ENCODE measurements around the gene IFNA10.
"Not testable (repeated sequence)": the region's sequence is repeated elsewhere in the genome, so short reads cannot be mapped to it uniquely, and the experiment has no call there.

DNA sequence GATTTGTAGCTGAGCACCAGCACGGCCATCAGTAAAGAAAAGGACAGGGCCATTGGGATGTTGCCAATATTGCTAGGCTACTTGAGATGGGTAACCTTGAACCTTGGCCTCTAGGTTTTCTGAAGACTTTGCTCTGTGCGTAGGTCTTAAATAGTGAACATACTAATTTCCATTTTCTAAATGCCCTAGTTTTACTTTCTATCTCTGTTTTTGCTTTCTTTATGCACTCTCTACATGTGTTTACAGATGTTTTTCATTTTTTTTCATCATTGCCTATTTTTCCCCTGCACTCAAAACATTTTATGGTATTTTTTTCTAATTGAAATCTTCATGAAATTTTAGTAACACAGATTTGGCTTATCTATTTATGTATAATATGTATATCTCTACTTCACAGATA, 40.4 kb downstream of the IFNA10 start, which contains the start of gene IFNA21:
- not testable (repeated sequence) for TF ChIP-seq CC2D1A (CRISPR knock-in tag; IDR thresholded peaks at IDR 0.05); ZBTB42 (CRISPR knock-in tag; IDR thresholded peaks at IDR 0.05); ZFX (CRISPR knock-in tag; IDR thresholded peaks at IDR 0.05; ENCODE audit: low read depth); NR2F6 (IDR thresholded peaks at IDR 0.05); NR2F6 (CRISPR knock-in tag; IDR thresholded peaks at IDR 0.05); ERF (CRISPR knock-in tag; IDR thresholded peaks at IDR 0.05); ZNF318 (CRISPR knock-in tag; IDR thresholded peaks at IDR 0.05); RARG (CRISPR knock-in tag; IDR thresholded peaks at IDR 0.05; ENCODE audit: low read depth); ISL2 (CRISPR knock-in tag; IDR thresholded peaks at IDR 0.05); ZNF282 (IDR thresholded peaks at IDR 0.05; ENCODE audit: partially characterized antibody)
- TF ChIP-seq, protein P1, sequence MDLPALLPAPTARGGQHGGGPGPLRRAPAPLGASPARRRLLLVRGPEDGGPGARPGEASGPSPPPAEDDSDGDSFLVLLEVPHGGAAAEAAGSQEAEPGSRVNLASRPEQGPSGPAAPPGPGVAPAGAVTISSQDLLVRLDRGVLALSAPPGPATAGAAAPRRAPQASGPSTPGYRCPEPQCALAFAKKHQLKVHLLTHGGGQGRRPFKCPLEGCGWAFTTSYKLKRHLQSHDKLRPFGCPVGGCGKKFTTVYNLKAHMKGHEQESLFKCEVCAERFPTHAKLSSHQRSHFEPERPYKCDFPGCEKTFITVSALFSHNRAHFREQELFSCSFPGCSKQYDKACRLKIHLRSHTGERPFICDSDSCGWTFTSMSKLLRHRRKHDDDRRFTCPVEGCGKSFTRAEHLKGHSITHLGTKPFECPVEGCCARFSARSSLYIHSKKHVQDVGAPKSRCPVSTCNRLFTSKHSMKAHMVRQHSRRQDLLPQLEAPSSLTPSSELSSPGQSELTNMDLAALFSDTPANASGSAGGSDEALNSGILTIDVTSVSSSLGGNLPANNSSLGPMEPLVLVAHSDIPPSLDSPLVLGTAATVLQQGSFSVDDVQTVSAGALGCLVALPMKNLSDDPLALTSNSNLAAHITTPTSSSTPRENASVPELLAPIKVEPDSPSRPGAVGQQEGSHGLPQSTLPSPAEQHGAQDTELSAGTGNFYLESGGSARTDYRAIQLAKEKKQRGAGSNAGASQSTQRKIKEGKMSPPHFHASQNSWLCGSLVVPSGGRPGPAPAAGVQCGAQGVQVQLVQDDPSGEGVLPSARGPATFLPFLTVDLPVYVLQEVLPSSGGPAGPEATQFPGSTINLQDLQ (CRISPR knock-in tag; IDR thresholded peaks at IDR 0.05), result not testable (repeated sequence)

Measured in HepG2 (cell line).